DOHH2 (cell line): ENCODE results near the gene TMEM271.

ENCODE experiments used
- EZH2phosphoT487 ChIP-seq: fragments of 200-600 bp; sonication (generic); IDR thresholded peaks from 2 replicates; pipeline ENCODE4 v1.6.1; 2017; ENCODE audit warnings: borderline replicate concordance, mild to moderate bottlenecking, antibody characterized with exemption, low read length, moderate library complexity, mixed read lengths
- TF ChIP-seq, protein P1 (sequence below): fragments of 200-600 bp; sonication (generic); IDR thresholded peaks from one replicate; pipeline ENCODE4 v1.5.1; 2014; ENCODE audit warnings: antibody characterized with exemption, mild to moderate bottlenecking, low read depth, low read length; ENCODE audit not compliant: poor library complexity, severe bottlenecking

DNA sequence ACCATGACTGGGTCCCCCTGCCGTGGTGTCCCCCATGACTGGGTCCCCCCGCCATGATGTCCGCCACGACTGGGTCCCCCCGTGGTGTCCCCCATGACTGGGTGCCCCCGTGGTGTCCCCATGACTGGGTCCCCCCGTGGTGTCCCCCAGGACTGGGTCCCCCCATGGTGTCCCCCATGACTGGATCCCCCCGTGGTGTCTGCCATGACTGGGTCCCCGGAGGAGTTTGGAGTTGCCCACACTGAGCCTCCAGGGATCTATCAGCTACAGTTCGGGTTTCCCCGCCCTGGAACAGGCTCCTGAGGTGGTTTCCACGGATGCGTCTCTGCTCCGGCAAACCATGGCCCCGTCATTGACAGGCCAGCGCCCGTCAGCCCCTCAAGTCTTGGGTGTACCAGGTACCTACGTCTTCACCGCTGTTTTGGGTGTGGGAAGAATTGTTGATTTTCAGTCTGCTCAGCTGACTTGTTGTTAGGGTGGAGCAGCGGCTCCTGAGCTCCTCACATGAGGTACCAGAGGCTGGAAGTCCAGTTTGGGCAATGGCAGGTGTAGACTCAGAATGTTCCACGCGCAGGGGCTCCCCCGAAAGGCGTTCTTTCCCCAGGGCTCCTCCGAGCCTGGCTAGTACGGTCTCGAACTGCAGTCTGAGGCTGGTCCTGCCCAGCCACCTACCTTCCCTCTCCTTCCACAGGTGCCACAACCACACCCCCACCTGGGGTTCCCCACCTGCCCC lies 41.0 kb upstream of the TMEM271 start:
- TF ChIP-seq, protein P1, sequence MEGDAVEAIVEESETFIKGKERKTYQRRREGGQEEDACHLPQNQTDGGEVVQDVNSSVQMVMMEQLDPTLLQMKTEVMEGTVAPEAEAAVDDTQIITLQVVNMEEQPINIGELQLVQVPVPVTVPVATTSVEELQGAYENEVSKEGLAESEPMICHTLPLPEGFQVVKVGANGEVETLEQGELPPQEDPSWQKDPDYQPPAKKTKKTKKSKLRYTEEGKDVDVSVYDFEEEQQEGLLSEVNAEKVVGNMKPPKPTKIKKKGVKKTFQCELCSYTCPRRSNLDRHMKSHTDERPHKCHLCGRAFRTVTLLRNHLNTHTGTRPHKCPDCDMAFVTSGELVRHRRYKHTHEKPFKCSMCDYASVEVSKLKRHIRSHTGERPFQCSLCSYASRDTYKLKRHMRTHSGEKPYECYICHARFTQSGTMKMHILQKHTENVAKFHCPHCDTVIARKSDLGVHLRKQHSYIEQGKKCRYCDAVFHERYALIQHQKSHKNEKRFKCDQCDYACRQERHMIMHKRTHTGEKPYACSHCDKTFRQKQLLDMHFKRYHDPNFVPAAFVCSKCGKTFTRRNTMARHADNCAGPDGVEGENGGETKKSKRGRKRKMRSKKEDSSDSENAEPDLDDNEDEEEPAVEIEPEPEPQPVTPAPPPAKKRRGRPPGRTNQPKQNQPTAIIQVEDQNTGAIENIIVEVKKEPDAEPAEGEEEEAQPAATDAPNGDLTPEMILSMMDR = no peak
- TF ChIP-seq EZH2phosphoT487 = no peak
